GM06990 (cell line): ENCODE results near the gene CETP.

Experiments used
- DNase-seq: peaks from one replicate; pipeline ENCODE4 v3.0.0-alpha.2; 2011; ENCODE audit not compliant: insufficient read length; ENCODE audit errors: extremely low read depth
- H3K27me3 ChIP-seq: replicated peaks from 2 replicates; pipeline ENCODE4 v1.6.0; 2011; ENCODE audit warnings: low read length; ENCODE audit not compliant: control insufficient read depth, insufficient read depth
- H3K36me3 ChIP-seq: 2 replicates; pipeline ENCODE4 v1.5.1; 2011; ENCODE audit warnings: low read length; ENCODE audit not compliant: control insufficient read depth, insufficient read depth
- H3K4me3 ChIP-seq: replicated peaks from 2 replicates; pipeline ENCODE4 v1.5.1; 2011; ENCODE audit warnings: low read depth, mild to moderate bottlenecking, control low read depth, low read length
- TF ChIP-seq, protein P1 (sequence below): IDR thresholded peaks from 2 replicates; pipeline ENCODE4 v1.5.1; 2011; ENCODE audit warnings: low read length, control low read depth, mild to moderate bottlenecking, inconsistent platforms; ENCODE audit not compliant: insufficient read depth, poor library complexity, severe bottlenecking

The CETP gene

DNA sequence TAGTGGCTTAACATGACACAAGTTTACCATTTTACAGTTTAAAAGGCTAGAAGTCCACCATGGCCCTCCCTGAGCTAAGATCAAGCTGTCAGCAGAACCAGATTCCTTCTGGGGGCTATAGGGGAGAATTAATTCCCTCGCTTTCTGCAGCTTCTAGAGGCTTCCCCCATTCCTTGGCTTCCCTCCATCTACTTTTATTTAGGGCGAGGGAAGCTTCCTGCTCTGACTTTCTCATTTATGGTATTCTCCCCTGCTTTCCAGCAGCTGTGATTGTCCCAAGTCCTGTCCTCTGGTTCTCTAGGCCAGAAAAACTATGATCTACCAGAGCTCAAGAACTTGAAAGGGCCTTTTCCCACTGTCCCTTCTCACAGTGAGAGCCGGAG is 4.3 kb downstream of the CETP start:
- TF ChIP-seq, protein P1, sequence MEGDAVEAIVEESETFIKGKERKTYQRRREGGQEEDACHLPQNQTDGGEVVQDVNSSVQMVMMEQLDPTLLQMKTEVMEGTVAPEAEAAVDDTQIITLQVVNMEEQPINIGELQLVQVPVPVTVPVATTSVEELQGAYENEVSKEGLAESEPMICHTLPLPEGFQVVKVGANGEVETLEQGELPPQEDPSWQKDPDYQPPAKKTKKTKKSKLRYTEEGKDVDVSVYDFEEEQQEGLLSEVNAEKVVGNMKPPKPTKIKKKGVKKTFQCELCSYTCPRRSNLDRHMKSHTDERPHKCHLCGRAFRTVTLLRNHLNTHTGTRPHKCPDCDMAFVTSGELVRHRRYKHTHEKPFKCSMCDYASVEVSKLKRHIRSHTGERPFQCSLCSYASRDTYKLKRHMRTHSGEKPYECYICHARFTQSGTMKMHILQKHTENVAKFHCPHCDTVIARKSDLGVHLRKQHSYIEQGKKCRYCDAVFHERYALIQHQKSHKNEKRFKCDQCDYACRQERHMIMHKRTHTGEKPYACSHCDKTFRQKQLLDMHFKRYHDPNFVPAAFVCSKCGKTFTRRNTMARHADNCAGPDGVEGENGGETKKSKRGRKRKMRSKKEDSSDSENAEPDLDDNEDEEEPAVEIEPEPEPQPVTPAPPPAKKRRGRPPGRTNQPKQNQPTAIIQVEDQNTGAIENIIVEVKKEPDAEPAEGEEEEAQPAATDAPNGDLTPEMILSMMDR: no peak
- no peak for DNase-seq
- Histone ChIP-seq H3K4me3 (no peak overlapping the region), H3K27me3 (no peaks in the 10 kb centered on the region), H3K36me3 (no peaks in the 10 kb centered on the region)

DNA sequence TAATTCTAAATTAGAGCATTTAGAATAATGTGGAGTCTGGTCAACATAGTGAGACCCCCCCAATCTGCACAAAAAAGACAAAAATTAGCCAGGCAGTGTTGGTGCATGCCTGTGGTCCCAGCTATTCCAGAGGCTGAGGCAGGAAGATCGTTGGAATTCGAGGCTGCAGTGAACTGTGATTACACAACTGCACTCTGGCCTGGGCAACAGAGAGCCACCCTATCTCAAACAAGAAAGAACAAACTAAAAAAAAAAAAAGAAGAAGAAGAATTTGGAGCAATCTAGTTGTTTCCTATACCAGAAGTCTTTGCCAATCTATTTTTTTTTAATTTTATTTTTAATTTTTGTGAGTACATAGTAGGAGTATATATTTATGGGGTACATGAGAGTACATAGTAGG is 6.0 kb downstream of the CETP start:
- no peak for DNase-seq
- no peaks in the 10 kb centered on the region for H3K36me3 ChIP-seq
- no peaks in the 10 kb centered on the region for H3K27me3 ChIP-seq
- H3K4me3 ChIP-seq: no peak overlapping the region
- TF ChIP-seq, protein P1: no peak

DNA sequence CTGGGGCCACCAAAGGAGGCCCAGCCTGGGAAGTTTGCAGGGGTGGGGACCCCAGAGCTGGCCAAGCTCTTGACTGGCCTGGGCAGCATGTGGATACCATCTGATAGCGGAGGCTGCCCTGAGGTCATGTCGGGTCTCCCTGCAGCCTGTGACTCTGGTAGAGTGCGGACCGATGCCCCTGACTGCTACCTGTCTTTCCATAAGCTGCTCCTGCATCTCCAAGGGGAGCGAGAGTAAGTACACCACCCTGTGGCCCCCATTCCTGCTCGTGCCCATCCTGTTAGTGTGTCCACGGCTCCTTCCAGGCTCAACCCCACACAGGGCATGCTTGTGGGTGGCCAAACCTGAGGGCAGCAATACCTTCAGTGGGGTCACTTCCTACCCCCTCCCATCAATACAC is 8.0 kb downstream of the CETP start:
- DNase-seq: no peak
- TF ChIP-seq, protein P1: no peak
- Histone ChIP-seq H3K4me3 (no peak overlapping the region), H3K36me3 (no peaks in the 10 kb centered on the region), H3K27me3 (no peaks in the 10 kb centered on the region)

DNA sequence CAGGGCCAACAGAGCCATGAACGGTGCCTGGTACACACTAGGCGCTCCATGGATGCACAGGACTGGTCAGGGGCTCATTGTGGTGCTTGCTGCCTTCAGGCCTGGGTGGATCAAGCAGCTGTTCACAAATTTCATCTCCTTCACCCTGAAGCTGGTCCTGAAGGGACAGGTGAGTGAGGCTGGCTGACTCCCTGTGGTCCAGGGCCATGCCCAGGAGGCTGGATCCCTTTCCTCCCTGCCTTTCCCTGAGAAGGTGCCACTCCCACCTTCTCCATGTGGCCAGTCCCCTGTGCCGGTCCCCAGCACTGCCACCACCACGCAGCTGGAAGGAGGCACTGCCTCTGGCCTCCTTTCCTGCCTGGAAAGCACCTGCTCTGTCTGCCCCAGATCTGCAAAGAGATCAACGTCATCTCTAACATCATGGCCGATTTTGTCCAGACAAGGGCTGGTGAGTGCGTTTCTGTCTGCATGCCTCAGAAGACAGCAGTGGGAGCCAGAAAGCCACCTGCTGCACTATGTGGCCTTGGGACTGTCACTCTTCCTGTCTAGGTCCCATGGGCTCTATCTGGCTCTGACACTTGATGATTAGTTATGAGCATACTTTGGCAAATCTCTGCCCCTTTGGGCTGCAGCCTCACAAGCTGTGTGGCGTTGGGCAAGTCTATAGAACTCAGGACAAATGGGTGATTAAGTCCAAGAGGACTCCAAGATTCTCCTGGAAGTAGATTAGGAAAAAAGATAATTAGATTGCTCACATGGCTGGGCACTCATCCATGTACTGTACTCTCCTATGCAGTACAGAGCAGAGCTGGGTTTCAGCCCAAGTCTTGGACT is 9.4 kb downstream of the CETP start:
- Histone ChIP-seq H3K27me3 (no peaks in the 10 kb centered on the region), H3K4me3 (no peak overlapping the region), H3K36me3 (no peaks in the 10 kb centered on the region)
- DNase-seq: peak; percentile 65
- TF ChIP-seq, protein P1: peak; percentile 4

DNA sequence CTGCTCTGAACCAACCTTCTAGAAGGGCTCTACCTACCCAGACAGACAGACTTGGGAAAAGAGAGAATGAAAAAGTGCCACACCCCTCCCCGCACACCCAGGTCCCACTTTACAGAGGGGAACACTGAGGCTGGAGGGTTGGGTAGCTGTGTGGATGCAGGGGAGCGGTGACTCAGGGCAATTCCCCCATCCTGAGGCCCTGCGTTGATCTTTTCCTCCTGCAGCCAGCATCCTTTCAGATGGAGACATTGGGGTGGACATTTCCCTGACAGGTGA is 10.0 kb downstream of the CETP start:
- TF ChIP-seq, protein P1: no peak
- no peaks in the 10 kb centered on the region for H3K36me3 ChIP-seq

More for the DNA sequence above, 10.0 kb downstream of the CETP start:
- no peak overlapping the region for H3K4me3 ChIP-seq
- DNase-seq: no peak
- H3K27me3 ChIP-seq: no peaks in the 10 kb centered on the region
